ENCODE data around the gene TEX13A.

TEX13A gene

GRCh38 chrX:105226499-105226898 lies 6.0 kb upstream of the TEX13A start:
- WGBS = 84% methylated on average over 5 of the region's 5 CpGs
- H3K27me3 ChIP-seq (ENCODE audit: insufficient read depth, low read length) = no peaks in the 10 kb centered on the region
- H3K27ac ChIP-seq (ENCODE audit: low read depth, low read length) = 0 out of 2 replicates have a peak overlapping the region, but pooled peaks have one; percentile 45

GRCh38 chrX:105221374-105221773 lies 880 bp upstream of the TEX13A start:
- H3K4me1 ChIP-seq (ENCODE audit: insufficient read depth, low read length) = no peaks in the 10 kb centered on the region
- no peak overlapping the region for H3K9ac ChIP-seq (ENCODE audit: low read depth, low read length)
- 90% methylated on average over 2 of the region's 3 CpGs for WGBS

More at GRCh38 chrX:105226499-105226898, 6.0 kb upstream of the TEX13A start:
- H3K9me3 ChIP-seq (ENCODE audit: insufficient read depth, low read depth, low read length) = no peaks in the 10 kb centered on the region
- H3K4me1 ChIP-seq (ENCODE audit: insufficient read depth, low read length) = no peaks in the 10 kb centered on the region
- no peak overlapping the region; the same call in 1 of the 2 replicates for H3K9ac ChIP-seq (ENCODE audit: low read depth, low read length)
- H3K4me3 ChIP-seq (ENCODE audit: low read length) = no peak overlapping the region
- no peaks in the 10 kb centered on the region for H3K36me3 ChIP-seq (ENCODE audit: insufficient read depth, low read length)

GRCh38 chrX:105219454-105220401 lies 766 bp downstream of the TEX13A start:
- 95% methylated on average over 26 of the region's 26 CpGs for WGBS
- Histone ChIP-seq H3K4me1 (ENCODE audit: insufficient read depth, low read length) (no peaks in the 10 kb centered on the region), H3K9me3 (ENCODE audit: insufficient read depth, low read depth, low read length) (no peaks in the 10 kb centered on the region)

More at GRCh38 chrX:105221374-105221773, 880 bp upstream of the TEX13A start:
- Histone ChIP-seq H3K36me3 (ENCODE audit: insufficient read depth, low read length) (no peaks in the 10 kb centered on the region), H3K4me3 (ENCODE audit: low read length) (no peak overlapping the region), H3K9me3 (ENCODE audit: insufficient read depth, low read depth, low read length) (no peaks in the 10 kb centered on the region), H3K27me3 (ENCODE audit: insufficient read depth, low read length) (no peaks in the 10 kb centered on the region), H3K27ac (ENCODE audit: low read depth, low read length) (no peak overlapping the region)

GRCh38 chrX:105211066-105211575 lies 9.4 kb downstream of the TEX13A start:
- Histone ChIP-seq H3K9me3 (ENCODE audit: insufficient read depth, low read depth, low read length) (no peaks in the 10 kb centered on the region), H3K27ac (ENCODE audit: low read depth, low read length) (no peak overlapping the region), H3K4me1 (ENCODE audit: insufficient read depth, low read length) (no peaks in the 10 kb centered on the region), H3K27me3 (ENCODE audit: insufficient read depth, low read length) (no peaks in the 10 kb centered on the region), H3K9ac (ENCODE audit: low read depth, low read length) (no peak overlapping the region), H3K4me3 (ENCODE audit: low read length) (no peak overlapping the region), H3K36me3 (ENCODE audit: insufficient read depth, low read length) (no peaks in the 10 kb centered on the region)
- WGBS = 92% methylated on average over 3 of the region's 3 CpGs

More at GRCh38 chrX:105219454-105220401, 766 bp downstream of the TEX13A start:
- H3K9ac ChIP-seq (ENCODE audit: low read depth, low read length) = no peak overlapping the region
- H3K36me3 ChIP-seq (ENCODE audit: insufficient read depth, low read length) = no peaks in the 10 kb centered on the region
- H3K4me3 ChIP-seq (ENCODE audit: low read length) = no peak overlapping the region
- H3K27me3 ChIP-seq (ENCODE audit: insufficient read depth, low read length) = no peaks in the 10 kb centered on the region
- no peak overlapping the region for H3K27ac ChIP-seq (ENCODE audit: low read depth, low read length)

- Histone ChIP-seq H3K9ac (ENCODE audit: low read depth, low read length) (no peak overlapping the region), H3K4me1 (ENCODE audit: insufficient read depth, low read length) (no peaks in the 10 kb centered on the region), H3K9me3 (ENCODE audit: insufficient read depth, low read depth, low read length) (no peaks in the 10 kb centered on the region), H3K27ac (ENCODE audit: low read depth, low read length) (no peak overlapping the region), H3K4me3 (ENCODE audit: low read length) (no peak overlapping the region), H3K27me3 (ENCODE audit: insufficient read depth, low read length) (no peaks in the 10 kb centered on the region), H3K36me3 (ENCODE audit: insufficient read depth, low read length) (no peaks in the 10 kb centered on the region)
- WGBS = no CpG with 5 or more reads among the region's 2 CpGs
Measured at GRCh38 chrX:105210258-105210657, 10.2 kb downstream of the TEX13A start.

GRCh38 chrX:105209406-105209805 lies 11.1 kb downstream of the TEX13A start:
- Histone ChIP-seq H3K9me3 (ENCODE audit: insufficient read depth, low read depth, low read length) (no peaks in the 10 kb centered on the region), H3K27ac (ENCODE audit: low read depth, low read length) (no peak overlapping the region), H3K36me3 (ENCODE audit: insufficient read depth, low read length) (no peaks in the 10 kb centered on the region), H3K4me1 (ENCODE audit: insufficient read depth, low read length) (no peaks in the 10 kb centered on the region), H3K27me3 (ENCODE audit: insufficient read depth, low read length) (no peaks in the 10 kb centered on the region), H3K4me3 (ENCODE audit: low read length) (no peak overlapping the region), H3K9ac (ENCODE audit: low read depth, low read length) (no peak overlapping the region)

GRCh38 chrX:105191878-105192277 lies 28.6 kb downstream of the TEX13A start:
- Histone ChIP-seq H3K27ac (ENCODE audit: low read depth, low read length) (no peak overlapping the region), H3K36me3 (ENCODE audit: insufficient read depth, low read length) (no peaks in the 10 kb centered on the region), H3K9ac (ENCODE audit: low read depth, low read length) (no peak overlapping the region), H3K27me3 (ENCODE audit: insufficient read depth, low read length) (no peaks in the 10 kb centered on the region), H3K4me1 (ENCODE audit: insufficient read depth, low read length) (no peaks in the 10 kb centered on the region), H3K4me3 (ENCODE audit: low read length) (no peak overlapping the region), H3K9me3 (ENCODE audit: insufficient read depth, low read depth, low read length) (no peaks in the 10 kb centered on the region)
- 19% methylated on average over 2 of the region's 2 CpGs for WGBS

- Histone ChIP-seq H3K36me3 (ENCODE audit: insufficient read depth, low read length) (no peaks in the 10 kb centered on the region), H3K9ac (ENCODE audit: low read depth, low read length) (no peak overlapping the region), H3K4me1 (ENCODE audit: insufficient read depth, low read length) (no peaks in the 10 kb centered on the region), H3K4me3 (ENCODE audit: low read length) (no peak overlapping the region), H3K9me3 (ENCODE audit: insufficient read depth, low read depth, low read length) (no peaks in the 10 kb centered on the region), H3K27me3 (ENCODE audit: insufficient read depth, low read length) (no peaks in the 10 kb centered on the region), H3K27ac (ENCODE audit: low read depth, low read length) (no peak overlapping the region)
- WGBS = 13% methylated on average over 2 of the region's 2 CpGs
Measured at GRCh38 chrX:105190252-105190853, 30.1 kb downstream of the TEX13A start.

- Histone ChIP-seq H3K27ac (ENCODE audit: low read depth, low read length) (no peak overlapping the region), H3K27me3 (ENCODE audit: insufficient read depth, low read length) (no peaks in the 10 kb centered on the region), H3K36me3 (ENCODE audit: insufficient read depth, low read length) (no peaks in the 10 kb centered on the region), H3K4me3 (ENCODE audit: low read length) (no peak overlapping the region), H3K4me1 (ENCODE audit: insufficient read depth, low read length) (no peaks in the 10 kb centered on the region), H3K9me3 (ENCODE audit: insufficient read depth, low read depth, low read length) (no peaks in the 10 kb centered on the region), H3K9ac (ENCODE audit: low read depth, low read length) (no peak overlapping the region)
- 99% methylated on average over 6 of the region's 8 CpGs for WGBS
Measured at GRCh38 chrX:105189093-105189492, 31.4 kb downstream of the TEX13A start.

- Histone ChIP-seq H3K9me3 (ENCODE audit: insufficient read depth, low read depth, low read length) (no peaks in the 10 kb centered on the region), H3K4me3 (ENCODE audit: low read length) (no peak overlapping the region), H3K9ac (ENCODE audit: low read depth, low read length) (no peak overlapping the region), H3K27me3 (ENCODE audit: insufficient read depth, low read length) (no peaks in the 10 kb centered on the region), H3K36me3 (ENCODE audit: insufficient read depth, low read length) (no peaks in the 10 kb centered on the region), H3K27ac (ENCODE audit: low read depth, low read length) (no peak overlapping the region), H3K4me1 (ENCODE audit: insufficient read depth, low read length) (no peaks in the 10 kb centered on the region)
- WGBS = 96% methylated on average over 3 of the region's 3 CpGs
Measured at GRCh38 chrX:105179644-105180043, 40.9 kb downstream of the TEX13A start.

GRCh38 chrX:105173071-105173470 lies 47.4 kb downstream of the TEX13A start:
- over 99% methylated on average over 4 of the region's 4 CpGs for WGBS
- no peaks in the 10 kb centered on the region for H3K9me3 ChIP-seq (ENCODE audit: insufficient read depth, low read depth, low read length)

More at GRCh38 chrX:105173071-105173470, 47.4 kb downstream of the TEX13A start:
- H3K36me3 ChIP-seq (ENCODE audit: insufficient read depth, low read length) = no peaks in the 10 kb centered on the region
- H3K4me1 ChIP-seq (ENCODE audit: insufficient read depth, low read length) = no peaks in the 10 kb centered on the region
- no peak overlapping the region for H3K9ac ChIP-seq (ENCODE audit: low read depth, low read length)
- H3K4me3 ChIP-seq (ENCODE audit: low read length) = no peak overlapping the region
- no peak overlapping the region for H3K27ac ChIP-seq (ENCODE audit: low read depth, low read length)
- no peaks in the 10 kb centered on the region for H3K27me3 ChIP-seq (ENCODE audit: insufficient read depth, low read length)
